ENCODE data around the gene AKT1S1. TPM values are rescaled to one million over a fixed set of nuclear protein-coding genes. Genes with fewer than 3 reads are reported as not detected.

AKT1S1 gene
- total and polyA plus RNA-seq, 2 donors (not counting 3 experiments of a cell fraction or from before 2014, with no cell fraction given): 64.2 to 68.3 TPM

GRCh38 chr19:49856574-49857021, 20.6 kb downstream of the AKT1S1 start:
- no TSS peak for BruUV-seq (replicated peaks)

GRCh38 chr19:49855676-49856573, 21.2 kb downstream of the AKT1S1 start:
- Histone ChIP-seq H3K4me1 (ENCODE audit: control insufficient read depth, extremely low read depth, insufficient read depth, low read length) (peaks cover 26% of the 10 kb centered on the region), H3K4me3 (replicated peaks in 1 of 3; ENCODE audit: insufficient read depth in 1 of 3, low read depth in 1 of 3, low read length in 3 of 3) (no peak overlapping the region), H3K9me1 (replicated peaks; ENCODE audit: control insufficient read depth, extremely low read depth, insufficient read depth, low read length) (no peaks in the 10 kb centered on the region), H3K79me2 (ENCODE audit: control insufficient read depth, insufficient read depth, low read length) (peaks cover 25% of the 10 kb centered on the region), H3K27me3 (ENCODE audit: control insufficient read depth in 2 of 2, insufficient read depth in 2 of 2, low read length in 2 of 2) (no peaks in the 10 kb centered on the region), H3K27ac (ENCODE audit: insufficient read depth, low read depth, low read length) (no peak overlapping the region), H3K4me2 (ENCODE audit: insufficient read depth, low read length) (no peak overlapping the region), H2AFZ (ENCODE audit: low read depth, low read length) (no peak overlapping the region), H3K9me3 (replicated peaks; ENCODE audit: control insufficient read depth, insufficient read depth, low read length) (no peaks in the 10 kb centered on the region), H3K9ac (replicated peaks; ENCODE audit: extremely low read depth, insufficient read depth, low read length) (no peak overlapping the region), H3K36me3 (ENCODE audit: control insufficient read depth in 2 of 2, extremely low read depth in 1 of 2, insufficient read depth in 2 of 2, low read length in 2 of 2) (peaks cover 2 to 49% of the 10 kb centered on the region in 2 experiments), H4K20me1 (replicated peaks; ENCODE audit: control insufficient read depth, extremely low read depth, insufficient read depth, low read length) (no peaks in the 10 kb centered on the region)
- FAIRE-seq (no peak), DNase-seq (ENCODE audit: low read depth, low spot score) (no peak)
- intact Hi-C loops (cut with micrococcal nuclease): no loop called here
- TF ChIP-seq EZH2 (IDR thresholded peaks at IDR 0.05; ENCODE audit: borderline replicate concordance, low read depth, low read length, severe bottlenecking): no peak
- TF ChIP-seq POLR2AphosphoS5 (IDR thresholded peaks at IDR 0.05; ENCODE audit: insufficient read depth, low read depth, low read length): no peak
- TF ChIP-seq POLR2A (IDR thresholded peaks at IDR 0.05; ENCODE audit: low read depth, low read length): no peak
- TF ChIP-seq JUN (IDR thresholded peaks at IDR 0.05; ENCODE audit: borderline replicate concordance, insufficient read depth, insufficient read length, low read depth): no peak
- TF ChIP-seq, protein P1, sequence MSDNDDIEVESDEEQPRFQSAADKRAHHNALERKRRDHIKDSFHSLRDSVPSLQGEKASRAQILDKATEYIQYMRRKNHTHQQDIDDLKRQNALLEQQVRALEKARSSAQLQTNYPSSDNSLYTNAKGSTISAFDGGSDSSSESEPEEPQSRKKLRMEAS (IDR thresholded peaks at IDR 0.05; ENCODE audit: insufficient read depth, insufficient read length): no peak
- no peak for TF ChIP-seq MYC (IDR thresholded peaks at IDR 0.05; ENCODE audit: low read depth, low read length)
- TF ChIP-seq, protein P2, sequence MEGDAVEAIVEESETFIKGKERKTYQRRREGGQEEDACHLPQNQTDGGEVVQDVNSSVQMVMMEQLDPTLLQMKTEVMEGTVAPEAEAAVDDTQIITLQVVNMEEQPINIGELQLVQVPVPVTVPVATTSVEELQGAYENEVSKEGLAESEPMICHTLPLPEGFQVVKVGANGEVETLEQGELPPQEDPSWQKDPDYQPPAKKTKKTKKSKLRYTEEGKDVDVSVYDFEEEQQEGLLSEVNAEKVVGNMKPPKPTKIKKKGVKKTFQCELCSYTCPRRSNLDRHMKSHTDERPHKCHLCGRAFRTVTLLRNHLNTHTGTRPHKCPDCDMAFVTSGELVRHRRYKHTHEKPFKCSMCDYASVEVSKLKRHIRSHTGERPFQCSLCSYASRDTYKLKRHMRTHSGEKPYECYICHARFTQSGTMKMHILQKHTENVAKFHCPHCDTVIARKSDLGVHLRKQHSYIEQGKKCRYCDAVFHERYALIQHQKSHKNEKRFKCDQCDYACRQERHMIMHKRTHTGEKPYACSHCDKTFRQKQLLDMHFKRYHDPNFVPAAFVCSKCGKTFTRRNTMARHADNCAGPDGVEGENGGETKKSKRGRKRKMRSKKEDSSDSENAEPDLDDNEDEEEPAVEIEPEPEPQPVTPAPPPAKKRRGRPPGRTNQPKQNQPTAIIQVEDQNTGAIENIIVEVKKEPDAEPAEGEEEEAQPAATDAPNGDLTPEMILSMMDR (IDR thresholded peaks at IDR 0.05; ENCODE audit: extremely low read depth in 1 of 2, insufficient read depth in 1 of 2, low read depth in 1 of 2, low read length in 2 of 2): no peak
- no peak for TF ChIP-seq GATA2 (IDR thresholded peaks at IDR 0.05; ENCODE audit: insufficient read depth, insufficient read length, low read depth, low read length)
- no peak for TF ChIP-seq FOS (IDR thresholded peaks at IDR 0.05; ENCODE audit: borderline replicate concordance, insufficient read depth, low read length)
- ChIA-PET POLR2A (no interaction called here), CTCF (no interaction called here)
- no TSS peak for BruUV-seq (replicated peaks)
- dilution Hi-C loops (cut with MboI; ENCODE audit: extremely low pct_ligation_motif_present, low sequenced_read_pairs): no loop called here

More at GRCh38 chr19:49856574-49857021, 20.6 kb downstream of the AKT1S1 start:
- DNase-seq (ENCODE audit: low read depth, low spot score) (no peak), FAIRE-seq (no peak)
- TF ChIP-seq FOS (IDR thresholded peaks at IDR 0.05; ENCODE audit: borderline replicate concordance, insufficient read depth, low read length) (no peak), EZH2 (IDR thresholded peaks at IDR 0.05; ENCODE audit: borderline replicate concordance, low read depth, low read length, severe bottlenecking) (no peak), POLR2AphosphoS5 (IDR thresholded peaks at IDR 0.05; ENCODE audit: insufficient read depth, low read depth, low read length) (no peak)
- no peaks in the 10 kb centered on the region for H4K20me1 ChIP-seq (replicated peaks; ENCODE audit: control insufficient read depth, extremely low read depth, insufficient read depth, low read length)
- dilution Hi-C loops (cut with MboI; ENCODE audit: extremely low pct_ligation_motif_present, low sequenced_read_pairs) (no loop called here), intact Hi-C loops (cut with micrococcal nuclease) (no loop called here)
- H3K4me1 ChIP-seq (ENCODE audit: control insufficient read depth, extremely low read depth, insufficient read depth, low read length): peaks cover 26% of the 10 kb centered on the region
- CTCF ChIA-PET: no interaction called here
- H3K9ac ChIP-seq (replicated peaks; ENCODE audit: extremely low read depth, insufficient read depth, low read length): no peak overlapping the region
- H3K36me3 ChIP-seq (ENCODE audit: control insufficient read depth in 2 of 2, extremely low read depth in 1 of 2, insufficient read depth in 2 of 2, low read length in 2 of 2): peaks cover 2 to 50% of the 10 kb centered on the region in 2 experiments
- no peaks in the 10 kb centered on the region for H3K27me3 ChIP-seq (ENCODE audit: control insufficient read depth in 2 of 2, insufficient read depth in 2 of 2, low read length in 2 of 2)
- no peaks in the 10 kb centered on the region for H3K9me1 ChIP-seq (replicated peaks; ENCODE audit: control insufficient read depth, extremely low read depth, insufficient read depth, low read length)
- H3K27ac ChIP-seq (ENCODE audit: insufficient read depth, low read depth, low read length): no peak overlapping the region
- no peak overlapping the region for H2AFZ ChIP-seq (ENCODE audit: low read depth, low read length)
- no peak overlapping the region for H3K4me3 ChIP-seq (replicated peaks in 1 of 3; ENCODE audit: insufficient read depth in 1 of 3, low read depth in 1 of 3, low read length in 3 of 3)
- peaks cover 25% of the 10 kb centered on the region for H3K79me2 ChIP-seq (ENCODE audit: control insufficient read depth, insufficient read depth, low read length)
- no peaks in the 10 kb centered on the region for H3K9me3 ChIP-seq (replicated peaks; ENCODE audit: control insufficient read depth, insufficient read depth, low read length)
- POLR2A ChIA-PET: interaction anchor here (1.6 kb wide), 1 partner anchor 13 kb away, joined by 4 read pairs; no protein-coding TSS in a partner anchor
- no peak overlapping the region for H3K4me2 ChIP-seq (ENCODE audit: insufficient read depth, low read length)

Data from endothelial cell of umbilical vein (primary cell).